ENCODE results near the gene PLEKHH2. TPM values are rescaled to one million over a fixed set of nuclear protein-coding genes. Genes with fewer than 3 reads are reported as not detected.

The PLEKHH2 gene
- total RNA-seq, 1 experiment from 2014 or later: 3.1 TPM

DNA sequence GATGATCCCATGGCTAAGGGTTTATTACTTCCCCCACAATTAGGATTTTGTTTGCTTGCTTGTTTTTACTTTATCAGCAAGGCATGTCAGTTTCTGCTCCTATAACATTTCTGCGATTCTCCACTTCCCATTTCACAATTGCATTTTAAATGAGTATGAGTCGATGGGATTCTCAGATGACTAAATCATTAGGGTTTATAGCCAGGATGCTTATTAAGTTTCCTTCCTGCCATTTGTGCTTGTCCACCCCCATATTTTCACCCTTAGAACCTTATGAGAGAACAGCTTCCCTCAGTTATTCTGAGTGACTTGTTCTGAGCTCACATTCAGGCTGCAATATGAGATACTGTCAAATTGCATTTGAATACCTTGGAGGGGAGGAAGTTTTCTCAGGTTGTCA, 77.1 kb downstream of the PLEKHH2 start:
- Histone ChIP-seq H3K79me2 (ENCODE audit: insufficient read depth, low read length) (no peaks in the 10 kb centered on the region; the same call in 1 of the 2 replicates), H2BK120ac (ENCODE audit: low read depth, low read length, poor library complexity, severe bottlenecking) (no peak overlapping the region), H3K14ac (ENCODE audit: insufficient read depth, low read length) (no peak overlapping the region), H3K23ac (ENCODE audit: insufficient read length, low read depth, low read length) (no peak overlapping the region), H4K8ac (replicated peaks; ENCODE audit: insufficient read length, low read depth, low read length) (no peak overlapping the region), H3K56ac (ENCODE audit: insufficient read length, low read depth, low read length) (no peak overlapping the region), H3K23me2 (ENCODE audit: insufficient read length, low read depth, low read length, poor library complexity, severe bottlenecking) (no peaks in the 10 kb centered on the region), H2BK15ac (ENCODE audit: low read depth, low read length) (no peak overlapping the region), H3T11ph (ENCODE audit: low read length) (no peak overlapping the region), H2BK5ac (ENCODE audit: insufficient read length, low read length) (no peak overlapping the region), H4K20me1 (ENCODE audit: control insufficient read depth, insufficient read depth, insufficient read length) (no peaks in the 10 kb centered on the region), H3K18ac (ENCODE audit: insufficient read length, low read depth, low read length) (no peak overlapping the region), H3K4ac (ENCODE audit: low read depth, low read length) (no peak overlapping the region), H3K79me1 (ENCODE audit: insufficient read depth, low read depth, low read length, poor library complexity, severe bottlenecking) (no peaks in the 10 kb centered on the region), H3K4me1 (ENCODE audit: insufficient read depth, low read length) (peaks cover 6% of the 10 kb centered on the region), H2AK5ac (ENCODE audit: insufficient read length, low read length) (no peak overlapping the region), H4K91ac (ENCODE audit: insufficient read length, low read depth, low read length) (no peak overlapping the region), H2AFZ (ENCODE audit: low read length) (no peak overlapping the region), H3K4me2 (ENCODE audit: insufficient read depth, insufficient read length, low read length) (no peak overlapping the region), H3K9ac (ENCODE audit: extremely low read depth, insufficient read length, low read length) (no peak overlapping the region), H3K9me3 (ENCODE audit: control insufficient read depth, low read depth, low read length) (no peaks in the 10 kb centered on the region), H3K27ac (ENCODE audit: insufficient read length, low read depth, low read length) (no peak overlapping the region), H4K5ac (ENCODE audit: insufficient read length, low read depth, low read length) (no peak overlapping the region), H3K27me3 (ENCODE audit: insufficient read depth, low read length) (no peaks in the 10 kb centered on the region), H2BK20ac (ENCODE audit: low read depth, low read length, poor library complexity, severe bottlenecking) (no peak overlapping the region), H2BK12ac (ENCODE audit: insufficient read length, low read depth, low read length) (no peak overlapping the region)
- WGBS (ENCODE audit: extremely low coverage, insufficient read length, low lambda C conversion rate): no CpG with 5 or more reads among the region's 2 CpGs
- no peak for DNase-seq
- TF ChIP-seq, protein P1, sequence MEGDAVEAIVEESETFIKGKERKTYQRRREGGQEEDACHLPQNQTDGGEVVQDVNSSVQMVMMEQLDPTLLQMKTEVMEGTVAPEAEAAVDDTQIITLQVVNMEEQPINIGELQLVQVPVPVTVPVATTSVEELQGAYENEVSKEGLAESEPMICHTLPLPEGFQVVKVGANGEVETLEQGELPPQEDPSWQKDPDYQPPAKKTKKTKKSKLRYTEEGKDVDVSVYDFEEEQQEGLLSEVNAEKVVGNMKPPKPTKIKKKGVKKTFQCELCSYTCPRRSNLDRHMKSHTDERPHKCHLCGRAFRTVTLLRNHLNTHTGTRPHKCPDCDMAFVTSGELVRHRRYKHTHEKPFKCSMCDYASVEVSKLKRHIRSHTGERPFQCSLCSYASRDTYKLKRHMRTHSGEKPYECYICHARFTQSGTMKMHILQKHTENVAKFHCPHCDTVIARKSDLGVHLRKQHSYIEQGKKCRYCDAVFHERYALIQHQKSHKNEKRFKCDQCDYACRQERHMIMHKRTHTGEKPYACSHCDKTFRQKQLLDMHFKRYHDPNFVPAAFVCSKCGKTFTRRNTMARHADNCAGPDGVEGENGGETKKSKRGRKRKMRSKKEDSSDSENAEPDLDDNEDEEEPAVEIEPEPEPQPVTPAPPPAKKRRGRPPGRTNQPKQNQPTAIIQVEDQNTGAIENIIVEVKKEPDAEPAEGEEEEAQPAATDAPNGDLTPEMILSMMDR (conservative IDR thresholded peaks at IDR 0.05): no peak
- H3K9me3 Mint-ChIP-seq: no peaks in the 10 kb centered on the region
- H3K36me3 Mint-ChIP-seq (ENCODE audit: insufficient read depth in 1 of 3, low read depth in 3 of 3): 0 out of 7 replicates have a peak, but pooled peaks cover 0 to 3% (median 2%) of the 10 kb centered on the region in 3 experiments
- no peak overlapping the region; a peak in 1 of 5 replicates for H3K4me3 Mint-ChIP-seq
- H3K4me1 Mint-ChIP-seq: peaks cover 16 to 20% of the 10 kb centered on the region in 2 experiments
- no peaks in the 10 kb centered on the region for H3K27me3 Mint-ChIP-seq (ENCODE audit: low read depth)
- H3K27ac Mint-ChIP-seq: no peak overlapping the region

All from H9 (cell line).